ENCODE data around the gene TMEM163. TPM values are rescaled to one million over a fixed set of nuclear protein-coding genes. Genes with fewer than 3 reads are reported as not detected.
"Not testable (repeated sequence)": the region's sequence is repeated elsewhere in the genome, so short reads cannot be mapped to it uniquely, and the experiment has no call there.

Gene TMEM163
- total RNA-seq, 1 experiment from 2014 or later = 0.94 TPM

GRCh38 chr2:134621939-134622705 is 96.7 kb downstream of the TMEM163 start (continued):
- TF ChIP-seq AFF4 (CRISPR knock-in tag; IDR thresholded peaks at IDR 0.05; ENCODE audit: borderline replicate concordance) (no peak), ERG (CRISPR knock-in tag; IDR thresholded peaks at IDR 0.05) (no peak)

- Mint-ChIP-seq H3K4me3 (no peak overlapping the region), H3K27me3 (ENCODE audit: low read depth) (no peaks in the 10 kb centered on the region), H3K27ac (no peak overlapping the region), H3K4me1 (peaks cover 12% of the 10 kb centered on the region), H3K9me3 (peaks cover 31% of the 10 kb centered on the region), H3K36me3 (peaks cover 13% of the 10 kb centered on the region)
- TF ChIP-seq GRHL2 (CRISPR knock-in tag; IDR thresholded peaks at IDR 0.05; ENCODE audit: insufficient replicate concordance, severe bottlenecking) = no peak
- ChIA-PET CTCF (no interaction called here), POLR2A (no interaction called here)
- DNase-seq (ENCODE audit: low spot score) (no peak), ATAC-seq (no peak)
Measured at GRCh38 chr2:134619250-134619649, 99.5 kb downstream of the TMEM163 start.

GRCh38 chr2:134615480-134615879 is 103.3 kb downstream of the TMEM163 start:
- POLR2A ChIA-PET = interaction anchor here (0.7 kb wide), 1 partner anchor 147 kb away, joined by 6 read pairs; no protein-coding TSS in a partner anchor
- H3K27ac Mint-ChIP-seq; CTCF ChIA-PET; DNase-seq (ENCODE audit: low spot score); ATAC-seq; H3K4me3 Mint-ChIP-seq; H3K27me3 Mint-ChIP-seq (ENCODE audit: low read depth): not testable (repeated sequence)
- Mint-ChIP-seq H3K4me1 (peaks cover 19% of the 10 kb centered on the region), H3K9me3 (peaks cover 44% of the 10 kb centered on the region), H3K36me3 (peaks cover 27% of the 10 kb centered on the region)

DNA sequence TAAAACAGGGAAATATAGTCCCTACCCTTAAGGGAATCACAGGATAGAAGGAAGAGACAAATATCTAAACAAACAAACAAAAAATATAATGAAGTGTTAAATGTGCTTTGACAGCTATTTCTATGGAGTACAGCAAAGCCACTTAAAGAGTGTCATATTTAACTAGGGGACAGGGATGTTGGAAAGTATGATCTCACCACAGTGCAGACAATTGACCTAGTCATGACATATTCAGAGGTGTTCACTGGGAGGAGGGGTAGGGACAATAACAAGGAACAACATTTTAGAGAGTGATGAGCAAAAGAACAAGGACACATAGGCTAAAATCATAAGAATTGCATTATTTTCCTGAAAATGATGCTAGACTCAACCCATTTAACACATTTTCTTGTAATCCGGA is 107.5 kb downstream of the TMEM163 start:
- TF ChIP-seq, protein P1, sequence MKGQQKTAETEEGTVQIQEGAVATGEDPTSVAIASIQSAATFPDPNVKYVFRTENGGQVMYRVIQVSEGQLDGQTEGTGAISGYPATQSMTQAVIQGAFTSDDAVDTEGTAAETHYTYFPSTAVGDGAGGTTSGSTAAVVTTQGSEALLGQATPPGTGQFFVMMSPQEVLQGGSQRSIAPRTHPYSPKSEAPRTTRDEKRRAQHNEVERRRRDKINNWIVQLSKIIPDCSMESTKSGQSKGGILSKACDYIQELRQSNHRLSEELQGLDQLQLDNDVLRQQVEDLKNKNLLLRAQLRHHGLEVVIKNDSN (CRISPR knock-in tag; IDR thresholded peaks at IDR 0.05) = no peak
- no peak for TF ChIP-seq ZNF512 (CRISPR knock-in tag; IDR thresholded peaks at IDR 0.05; ENCODE audit: borderline replicate concordance)
- TF ChIP-seq ZNF263 (CRISPR knock-in tag; IDR thresholded peaks at IDR 0.05; ENCODE audit: low read depth) = no peak
- TF ChIP-seq MXD4 (CRISPR knock-in tag; IDR thresholded peaks at IDR 0.05; ENCODE audit: borderline replicate concordance) = no peak
- no peak for TF ChIP-seq JAZF1 (CRISPR knock-in tag; IDR thresholded peaks at IDR 0.05)
- no peak for TF ChIP-seq FOXJ3 (CRISPR knock-in tag; IDR thresholded peaks at IDR 0.05; ENCODE audit: borderline replicate concordance)
- TF ChIP-seq TCF7 (CRISPR knock-in tag; IDR thresholded peaks at IDR 0.05; ENCODE audit: low read depth) = no peak
- TF ChIP-seq ZNF232 (CRISPR knock-in tag; IDR thresholded peaks at IDR 0.05) = no peak
- TF ChIP-seq FOXP1 (CRISPR knock-in tag; IDR thresholded peaks at IDR 0.05; ENCODE audit: borderline replicate concordance) = no peak
- no peak for TF ChIP-seq TEAD1 (CRISPR knock-in tag; IDR thresholded peaks at IDR 0.05)
- TF ChIP-seq RORB (CRISPR knock-in tag; IDR thresholded peaks at IDR 0.05) = no peak
- ATAC-seq = no peak

More for the DNA sequence above, 107.5 kb downstream of the TMEM163 start:
- ChIA-PET POLR2A (no interaction called here), CTCF (interaction anchor here (1.0 to 1.3 kb wide), 2 partner anchors 160 to 161 kb away, joined by 3 to 7 read pairs; no protein-coding TSS in a partner anchor)
- no peak for DNase-seq (ENCODE audit: low spot score)
- H3K27ac Mint-ChIP-seq = no peak overlapping the region
- H3K9me3 Mint-ChIP-seq = peaks cover 25% of the 10 kb centered on the region
- no peak overlapping the region for H3K4me3 Mint-ChIP-seq
- H3K36me3 Mint-ChIP-seq = peaks cover 18% of the 10 kb centered on the region
- peaks cover 3% of the 10 kb centered on the region for H3K27me3 Mint-ChIP-seq (ENCODE audit: low read depth)
- H3K4me1 Mint-ChIP-seq = peaks cover 17% of the 10 kb centered on the region

All from WTC11 (cell line).